ENCODE data around the gene SYNPR. TPM values are rescaled to one million over a fixed set of nuclear protein-coding genes. Genes with fewer than 3 reads are reported as not detected.

The SYNPR gene
- total RNA-seq, 1 donor from 2014 or later: not detected

DNA sequence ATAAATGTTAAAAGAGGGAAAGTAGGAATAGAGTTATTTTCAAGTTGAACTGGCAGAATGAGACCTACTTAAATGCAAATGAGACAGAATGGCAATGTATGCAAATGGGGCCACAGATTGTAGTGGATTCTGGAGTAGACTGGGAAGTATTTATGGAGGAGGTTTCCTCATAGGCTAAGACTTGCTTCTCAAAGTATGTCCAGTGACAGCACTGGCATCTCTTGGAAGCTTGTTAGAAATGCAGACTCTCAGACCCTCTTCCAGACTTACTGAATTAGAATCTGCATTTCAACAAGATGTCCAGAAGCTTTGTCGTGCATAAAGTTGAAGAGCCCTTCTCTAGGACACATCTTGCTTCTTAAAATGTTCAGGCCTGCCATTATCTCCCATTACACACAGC is 306.6 kb downstream of the SYNPR start:
- DNase-seq (ENCODE audit: low read depth, low spot score): no peak
- no peak overlapping the region for H3K27ac Mint-ChIP-seq (ENCODE audit: unreplicated experiment)
- H3K4me1 Mint-ChIP-seq: peaks cover 7% of the 10 kb centered on the region
- TF ChIP-seq, protein P1, sequence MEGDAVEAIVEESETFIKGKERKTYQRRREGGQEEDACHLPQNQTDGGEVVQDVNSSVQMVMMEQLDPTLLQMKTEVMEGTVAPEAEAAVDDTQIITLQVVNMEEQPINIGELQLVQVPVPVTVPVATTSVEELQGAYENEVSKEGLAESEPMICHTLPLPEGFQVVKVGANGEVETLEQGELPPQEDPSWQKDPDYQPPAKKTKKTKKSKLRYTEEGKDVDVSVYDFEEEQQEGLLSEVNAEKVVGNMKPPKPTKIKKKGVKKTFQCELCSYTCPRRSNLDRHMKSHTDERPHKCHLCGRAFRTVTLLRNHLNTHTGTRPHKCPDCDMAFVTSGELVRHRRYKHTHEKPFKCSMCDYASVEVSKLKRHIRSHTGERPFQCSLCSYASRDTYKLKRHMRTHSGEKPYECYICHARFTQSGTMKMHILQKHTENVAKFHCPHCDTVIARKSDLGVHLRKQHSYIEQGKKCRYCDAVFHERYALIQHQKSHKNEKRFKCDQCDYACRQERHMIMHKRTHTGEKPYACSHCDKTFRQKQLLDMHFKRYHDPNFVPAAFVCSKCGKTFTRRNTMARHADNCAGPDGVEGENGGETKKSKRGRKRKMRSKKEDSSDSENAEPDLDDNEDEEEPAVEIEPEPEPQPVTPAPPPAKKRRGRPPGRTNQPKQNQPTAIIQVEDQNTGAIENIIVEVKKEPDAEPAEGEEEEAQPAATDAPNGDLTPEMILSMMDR (conservative IDR thresholded peaks at IDR 0.05): no peak
- H3K27me3 Mint-ChIP-seq (ENCODE audit: low read depth): no peaks in the 10 kb centered on the region
- H3K36me3 Mint-ChIP-seq (ENCODE audit: low read depth): no peaks in the 10 kb centered on the region
- H3K9me3 Mint-ChIP-seq: peaks cover 4% of the 10 kb centered on the region
- no peak overlapping the region for H3K4me3 Mint-ChIP-seq

- Mint-ChIP-seq H3K9me3 (peaks cover 4% of the 10 kb centered on the region), H3K4me1 (peaks cover 7% of the 10 kb centered on the region), H3K36me3 (ENCODE audit: low read depth) (no peaks in the 10 kb centered on the region), H3K27me3 (ENCODE audit: low read depth) (no peaks in the 10 kb centered on the region), H3K27ac (ENCODE audit: unreplicated experiment) (no peak overlapping the region), H3K4me3 (no peak overlapping the region)
- TF ChIP-seq, protein P1 (conservative IDR thresholded peaks at IDR 0.05): no peak
- no peak for DNase-seq (ENCODE audit: low read depth, low spot score)
Observed at GRCh38 chr3:63585927-63586326, 307.8 kb downstream of the SYNPR start.

- no peak for DNase-seq (ENCODE audit: low read depth, low spot score)
- Mint-ChIP-seq H3K36me3 (ENCODE audit: low read depth) (no peaks in the 10 kb centered on the region), H3K4me3 (no peak overlapping the region), H3K4me1 (peaks cover 4% of the 10 kb centered on the region), H3K9me3 (peaks cover 4% of the 10 kb centered on the region), H3K27me3 (ENCODE audit: low read depth) (no peaks in the 10 kb centered on the region), H3K27ac (ENCODE audit: unreplicated experiment) (no peak overlapping the region)
- TF ChIP-seq, protein P1 (conservative IDR thresholded peaks at IDR 0.05): peak; percentile 26
Observed at GRCh38 chr3:63588895-63589294, 310.8 kb downstream of the SYNPR start.

GRCh38 chr3:63593779-63594178 is 315.7 kb downstream of the SYNPR start:
- Mint-ChIP-seq H3K4me3 (no peak overlapping the region), H3K36me3 (ENCODE audit: low read depth) (no peaks in the 10 kb centered on the region), H3K9me3 (no peaks in the 10 kb centered on the region), H3K4me1 (no peaks in the 10 kb centered on the region), H3K27me3 (ENCODE audit: low read depth) (no peaks in the 10 kb centered on the region), H3K27ac (ENCODE audit: unreplicated experiment) (no peak overlapping the region)
- no peak for DNase-seq (ENCODE audit: low read depth, low spot score)
- TF ChIP-seq, protein P1 (conservative IDR thresholded peaks at IDR 0.05): no peak

- Mint-ChIP-seq H3K4me1 (no peaks in the 10 kb centered on the region), H3K4me3 (no peak overlapping the region), H3K36me3 (ENCODE audit: low read depth) (no peaks in the 10 kb centered on the region), H3K27ac (ENCODE audit: unreplicated experiment) (no peak overlapping the region), H3K27me3 (ENCODE audit: low read depth) (no peaks in the 10 kb centered on the region), H3K9me3 (no peaks in the 10 kb centered on the region)
- TF ChIP-seq, protein P1 (conservative IDR thresholded peaks at IDR 0.05): no peak
- DNase-seq (ENCODE audit: low read depth, low spot score): no peak
Observed at GRCh38 chr3:63595221-63595620, 317.1 kb downstream of the SYNPR start.

GRCh38 chr3:63597019-63597418 is 318.9 kb downstream of the SYNPR start:
- H3K9me3 Mint-ChIP-seq: peaks cover 6% of the 10 kb centered on the region
- H3K36me3 Mint-ChIP-seq (ENCODE audit: low read depth): no peaks in the 10 kb centered on the region
- TF ChIP-seq, protein P1 (conservative IDR thresholded peaks at IDR 0.05): no peak
- H3K27ac Mint-ChIP-seq (ENCODE audit: unreplicated experiment): no peak overlapping the region
- H3K4me1 Mint-ChIP-seq: no peaks in the 10 kb centered on the region
- no peak overlapping the region for H3K4me3 Mint-ChIP-seq
- DNase-seq (ENCODE audit: low read depth, low spot score): no peak
- peaks cover 2% of the 10 kb centered on the region for H3K27me3 Mint-ChIP-seq (ENCODE audit: low read depth)

All from neural crest cell (in vitro differentiated cells).